ENCODE data around the gene SMAD3. TPM values are rescaled to one million over a fixed set of nuclear protein-coding genes. Genes with fewer than 3 reads are reported as not detected.

The SMAD3 gene
- total RNA-seq, 1 donor from 2014 or later, result 53.5 TPM

DNA sequence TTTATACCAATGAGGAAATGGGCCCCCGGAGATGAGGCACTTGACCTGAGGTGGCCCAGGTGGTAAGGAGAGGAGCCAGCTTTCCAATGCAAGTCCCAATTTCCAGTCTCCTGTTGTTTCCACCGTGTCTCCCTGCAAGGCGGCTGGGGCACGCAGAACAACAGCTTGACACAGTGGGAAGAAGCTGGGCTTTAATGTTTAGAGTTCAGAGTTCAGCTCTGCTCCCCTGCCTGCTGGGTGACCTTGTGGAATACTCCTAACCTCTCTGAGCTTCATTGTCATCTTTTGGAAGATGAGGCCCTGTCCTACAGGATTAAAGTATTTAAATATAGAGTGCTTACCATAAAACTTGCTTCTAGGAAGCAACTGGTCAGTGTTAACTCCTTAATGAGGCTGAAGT lies 80.3 kb downstream of the SMAD3 start:
- Histone ChIP-seq H3K36me3 (no peaks in the 10 kb centered on the region), H3K4me1 (peaks cover 98% of the 10 kb centered on the region), H3K27ac (peak overlapping the region; percentile 87), H3K9me3 (no peaks in the 10 kb centered on the region), H3K27me3 (no peaks in the 10 kb centered on the region), H3K4me3 (no peak overlapping the region)
- TF ChIP-seq, protein P1, sequence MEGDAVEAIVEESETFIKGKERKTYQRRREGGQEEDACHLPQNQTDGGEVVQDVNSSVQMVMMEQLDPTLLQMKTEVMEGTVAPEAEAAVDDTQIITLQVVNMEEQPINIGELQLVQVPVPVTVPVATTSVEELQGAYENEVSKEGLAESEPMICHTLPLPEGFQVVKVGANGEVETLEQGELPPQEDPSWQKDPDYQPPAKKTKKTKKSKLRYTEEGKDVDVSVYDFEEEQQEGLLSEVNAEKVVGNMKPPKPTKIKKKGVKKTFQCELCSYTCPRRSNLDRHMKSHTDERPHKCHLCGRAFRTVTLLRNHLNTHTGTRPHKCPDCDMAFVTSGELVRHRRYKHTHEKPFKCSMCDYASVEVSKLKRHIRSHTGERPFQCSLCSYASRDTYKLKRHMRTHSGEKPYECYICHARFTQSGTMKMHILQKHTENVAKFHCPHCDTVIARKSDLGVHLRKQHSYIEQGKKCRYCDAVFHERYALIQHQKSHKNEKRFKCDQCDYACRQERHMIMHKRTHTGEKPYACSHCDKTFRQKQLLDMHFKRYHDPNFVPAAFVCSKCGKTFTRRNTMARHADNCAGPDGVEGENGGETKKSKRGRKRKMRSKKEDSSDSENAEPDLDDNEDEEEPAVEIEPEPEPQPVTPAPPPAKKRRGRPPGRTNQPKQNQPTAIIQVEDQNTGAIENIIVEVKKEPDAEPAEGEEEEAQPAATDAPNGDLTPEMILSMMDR (IDR thresholded peaks at IDR 0.05), result no peak
- no peak for TF ChIP-seq POLR2AphosphoS5 (IDR thresholded peaks at IDR 0.05; ENCODE audit: insufficient read depth in 1 of 2, low read depth in 1 of 2)
- no peak for TF ChIP-seq POLR2A (IDR thresholded peaks at IDR 0.05)
- no peak for DNase-seq (ENCODE audit: extremely low spot score in 2 of 2)
- intact Hi-C loops (cut with DNase I), result no loop called here

DNA sequence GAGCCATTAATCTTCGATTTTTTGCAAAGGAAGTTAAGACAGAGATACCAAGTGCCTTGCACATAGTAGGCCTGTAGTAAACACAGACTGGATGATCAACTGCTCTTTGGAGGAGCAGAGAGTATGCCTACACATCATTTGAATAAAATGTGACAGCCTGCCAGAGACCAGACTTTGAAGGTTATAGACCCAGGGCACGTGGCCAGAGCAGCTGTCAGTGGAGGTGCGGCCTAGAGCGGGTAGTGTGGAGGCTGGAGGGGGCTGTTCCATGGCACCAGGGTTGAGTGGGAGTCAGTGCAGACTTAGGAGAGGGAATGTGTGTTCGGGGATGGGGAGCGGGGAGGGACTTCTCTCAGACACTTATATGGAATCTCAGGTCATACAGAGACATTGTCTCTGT lies 80.8 kb downstream of the SMAD3 start:
- intact Hi-C loops (cut with DNase I), result no loop called here
- DNase-seq (ENCODE audit: extremely low spot score in 2 of 2), result no peak
- Histone ChIP-seq H3K27me3 (no peaks in the 10 kb centered on the region), H3K4me3 (no peak overlapping the region), H3K4me1 (peaks cover 98% of the 10 kb centered on the region), H3K27ac (peak overlapping the region; percentile 87), H3K36me3 (no peaks in the 10 kb centered on the region), H3K9me3 (no peaks in the 10 kb centered on the region)
- TF ChIP-seq POLR2AphosphoS5 (IDR thresholded peaks at IDR 0.05; ENCODE audit: insufficient read depth in 1 of 2, low read depth in 1 of 2), result no peak
- no peak for TF ChIP-seq POLR2A (IDR thresholded peaks at IDR 0.05)
- TF ChIP-seq, protein P1 (IDR thresholded peaks at IDR 0.05), result no peak

DNA sequence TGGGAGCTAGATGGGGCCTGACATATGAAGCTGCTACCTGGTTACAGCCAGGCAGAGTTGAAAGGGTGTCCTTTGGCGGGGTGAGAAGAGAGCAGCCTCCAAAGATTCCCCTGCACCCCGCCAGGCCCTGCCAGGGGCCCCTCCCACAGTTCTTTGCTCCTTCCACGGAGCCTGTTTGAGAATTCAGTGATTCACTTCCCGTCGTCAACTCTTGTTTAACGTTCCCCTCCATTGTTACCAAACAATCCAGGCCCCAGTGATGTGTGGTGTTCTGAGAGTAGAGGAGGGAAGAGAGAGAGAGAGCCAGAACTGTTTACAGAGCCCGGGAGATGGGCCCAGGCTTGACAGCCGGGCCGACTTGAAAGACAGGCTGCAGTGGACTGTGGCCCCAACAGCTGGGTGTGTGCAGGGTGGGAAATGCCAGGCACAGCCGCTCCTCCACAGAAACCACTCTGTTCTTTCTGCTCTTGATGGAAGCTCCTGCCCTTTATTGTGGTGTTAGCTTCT lies 81.5 kb downstream of the SMAD3 start:
- TF ChIP-seq, protein P1 (IDR thresholded peaks at IDR 0.05), result no peak
- peak; percentile 59 to 89 for TF ChIP-seq POLR2AphosphoS5 (IDR thresholded peaks at IDR 0.05; ENCODE audit: insufficient read depth in 1 of 2, low read depth in 1 of 2)
- Histone ChIP-seq H3K27ac (peak overlapping the region; percentile 87), H3K4me3 (peak overlapping the region in 1 of 2 donors; percentile 7), H3K27me3 (no peaks in the 10 kb centered on the region), H3K36me3 (no peaks in the 10 kb centered on the region), H3K4me1 (peaks cover 97% of the 10 kb centered on the region), H3K9me3 (no peaks in the 10 kb centered on the region)
- intact Hi-C loops (cut with DNase I), result no loop called here
- no peak for DNase-seq (ENCODE audit: extremely low spot score in 2 of 2)

DNA sequence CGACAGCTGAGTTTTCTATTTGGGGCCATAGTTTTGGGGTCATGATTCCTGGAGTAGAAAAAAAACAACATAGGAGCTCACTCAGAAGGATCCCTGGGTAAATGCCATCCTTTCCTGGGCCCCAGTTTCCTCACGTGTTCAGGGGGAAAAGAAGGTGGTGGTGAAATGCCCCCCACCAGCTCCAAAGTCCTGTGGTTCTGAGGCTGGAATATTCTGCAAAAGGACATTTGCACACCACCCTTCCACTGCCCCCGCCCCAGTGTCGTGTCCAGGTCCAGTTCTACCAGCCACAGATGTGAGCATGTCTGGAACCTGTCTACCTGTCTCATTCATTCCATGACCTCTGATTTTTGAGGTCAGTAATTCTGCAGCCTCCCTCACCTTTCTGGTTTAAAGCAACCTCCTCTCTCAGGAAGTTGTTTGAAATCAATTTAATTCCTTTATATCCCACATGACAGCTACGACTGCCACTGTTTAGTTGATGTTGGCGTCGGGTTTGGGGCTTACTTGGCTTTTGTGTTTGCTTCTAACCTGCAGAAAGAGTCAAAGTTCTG lies 82.1 kb downstream of the SMAD3 start:
- Histone ChIP-seq H3K27me3 (no peaks in the 10 kb centered on the region), H3K9me3 (no peaks in the 10 kb centered on the region), H3K4me3 (no peak overlapping the region), H3K27ac (peak overlapping the region; percentile 87), H3K4me1 (peaks cover 92% of the 10 kb centered on the region), H3K36me3 (no peaks in the 10 kb centered on the region)
- intact Hi-C loops (cut with DNase I), result no loop called here
- TF ChIP-seq, protein P1 (IDR thresholded peaks at IDR 0.05), result no peak
- TF ChIP-seq POLR2A (IDR thresholded peaks at IDR 0.05) (no peak), POLR2AphosphoS5 (IDR thresholded peaks at IDR 0.05; ENCODE audit: insufficient read depth in 1 of 2, low read depth in 1 of 2) (no peak)
- no peak for DNase-seq (ENCODE audit: extremely low spot score in 2 of 2)

DNA sequence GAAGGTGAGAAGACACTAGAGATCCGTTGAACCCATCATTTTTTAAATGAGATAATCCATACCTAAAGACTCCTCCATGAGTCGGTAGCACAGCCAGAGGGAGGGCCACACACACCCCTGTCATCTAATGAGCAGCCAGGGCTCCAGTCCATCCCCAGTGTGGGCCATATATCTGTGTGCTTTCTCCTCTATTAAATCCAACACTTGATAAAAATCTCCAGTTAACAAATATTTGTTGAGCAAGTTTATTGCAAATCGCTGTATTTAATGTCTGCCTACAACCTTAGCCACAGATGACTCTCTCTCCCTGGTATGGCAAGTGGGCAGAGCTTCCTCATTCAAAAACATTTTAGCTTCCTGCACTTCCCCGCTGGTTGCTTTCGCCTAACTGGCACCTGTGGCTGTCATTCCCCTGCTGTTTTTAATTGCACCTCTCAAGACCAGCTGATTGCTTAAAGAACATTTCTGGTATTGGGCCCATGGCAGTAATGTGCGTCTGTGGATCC lies 82.8 kb downstream of the SMAD3 start:
- Histone ChIP-seq H3K27me3 (no peaks in the 10 kb centered on the region), H3K27ac (peak overlapping the region; percentile 87), H3K4me3 (no peak overlapping the region), H3K4me1 (peaks cover 88% of the 10 kb centered on the region), H3K36me3 (no peaks in the 10 kb centered on the region), H3K9me3 (no peaks in the 10 kb centered on the region)
- DNase-seq (ENCODE audit: extremely low spot score in 2 of 2), result no peak
- TF ChIP-seq, protein P1 (IDR thresholded peaks at IDR 0.05), result no peak
- TF ChIP-seq POLR2A (IDR thresholded peaks at IDR 0.05) (no peak), POLR2AphosphoS5 (IDR thresholded peaks at IDR 0.05; ENCODE audit: insufficient read depth in 1 of 2, low read depth in 1 of 2) (no peak)
- intact Hi-C loops (cut with DNase I), result no loop called here
